Panc1 (cell line): ENCODE results near the gene ARL8A. TPM values are rescaled to one million over a fixed set of nuclear protein-coding genes. Genes with fewer than 3 reads are reported as not detected.

Source experiments
- ATAC-seq: fragments of 200-7000 bp; cut with Tn5 transposase; 2 replicates; pipeline ENCODE4 v1.9.1; 2020; ENCODE audit warnings: mild to moderate bottlenecking, moderate library complexity
- BruUV-seq: library from RNA; stranded (reverse); fragments of 400-500 nt; replicated peaks from 2 replicates; lab custom pipeline; 2021; lab: Mats Ljungman, UMichigan
- CTCF ChIA-PET: fragments of 300-600 bp; sonication (Branson Sonifier 250); formaldehyde crosslinking; loops from one replicate; lab custom pipeline; 2022; ENCODE audit warnings: antibody characterized with exemption; lab: Charles Lee
- POLR2A ChIA-PET: fragments of 300-600 bp; sonication (Branson Sonifier 250); formaldehyde crosslinking; loops from one replicate; lab custom pipeline; 2022; ENCODE audit warnings: antibody characterized with exemption; lab: Charles Lee
- DNase-seq: peaks from one replicate; pipeline ENCODE4 v3.0.0-alpha.2; 2010; ENCODE audit warnings: low read depth, low spot score
- H3K27ac ChIP-seq: 2 replicates; pipeline ENCODE4 v1.5.1; 2011; ENCODE audit warnings: mild to moderate bottlenecking, low read length, inconsistent platforms
- H3K27me3 ChIP-seq: fragments of 200-500 bp; sonication (Bioruptor generic); 2 replicates; pipeline ENCODE4 v1.6.0; 2014; ENCODE audit warnings: low read length, inconsistent platforms; ENCODE audit not compliant: control insufficient read depth, insufficient read depth
- H3K36me3 ChIP-seq: fragments of 200-500 bp; sonication (Bioruptor generic); 2 replicates; pipeline ENCODE4 v1.5.1; 2014; ENCODE audit warnings: inconsistent platforms, mild to moderate bottlenecking, low read length, moderate library complexity; ENCODE audit not compliant: control insufficient read depth, insufficient read depth
- H3K4me1 ChIP-seq: 2 replicates; pipeline ENCODE4 v1.5.1; 2011; ENCODE audit warnings: inconsistent platforms, mild to moderate bottlenecking, low read length, moderate library complexity; ENCODE audit not compliant: control insufficient read depth, insufficient read depth
- H3K4me3 ChIP-seq, 2 experiments: 2 replicates each; pipeline ENCODE4 v1.5.1; 2011 to 2012; ENCODE audit warnings: low read depth in 2 of 2, low read length in 2 of 2, mild to moderate bottlenecking in 2 of 2, inconsistent platforms in 1 of 2, moderate library complexity in 1 of 2
- H3K9me3 ChIP-seq: fragments of 200-500 bp; sonication (Bioruptor generic); 2 replicates; pipeline ENCODE4 v1.5.1; 2014; ENCODE audit warnings: low read depth, mild to moderate bottlenecking, inconsistent platforms, low read length, moderate library complexity; ENCODE audit not compliant: control insufficient read depth, insufficient read depth
- POLR2AphosphoS5 ChIP-seq: IDR thresholded peaks from 2 replicates; pipeline ENCODE4 v1.6.1; 2012; ENCODE audit warnings: mild to moderate bottlenecking, low read depth, low read length, moderate library complexity
- SIN3A ChIP-seq: IDR thresholded peaks from 2 replicates; pipeline ENCODE4 v1.6.1; 2012; ENCODE audit warnings: low read depth, mild to moderate bottlenecking, low read length, moderate library complexity, borderline replicate concordance; ENCODE audit not compliant: insufficient read depth
- TCF7L2 ChIP-seq: IDR thresholded peaks from 2 replicates; pipeline ENCODE4 v1.6.1; 2011; ENCODE audit warnings: mild to moderate bottlenecking, low read depth, low read length, inconsistent platforms
- in situ Hi-C: cut with HindIII; loops from 2 replicates; pipeline ENCODE4 v1.10.0; 2016; ENCODE audit warnings: low sequenced_read_pairs, low pct_unique_long_range_greater_than_20kb
- intact Hi-C: fragments of 100-400 bp; cut with micrococcal nuclease; formaldehyde crosslinking; loops from one replicate; pipeline ENCODE4 v1.10.0; 2022; ENCODE audit not compliant: unreplicated experiment
- total RNA-seq: library from RNA; stranded (reverse); gene quantifications from one replicate; pipeline ENCODE4 v1.2.1, GENCODE V29; 2021; ENCODE audit not compliant: unreplicated experiment
- TF ChIP-seq, protein P1 (sequence below): fragments of 450-650 bp; IDR thresholded peaks from 2 replicates; pipeline ENCODE4 v1.5.1; 2017; ENCODE audit warnings: mild to moderate bottlenecking
- TF ChIP-seq, protein P2 (sequence below), 2 experiments: IDR thresholded peaks; 2 replicates each; pipeline ENCODE4 v1.6.1; 2011 to 2012; ENCODE audit warnings: low read depth in 2 of 2, control low read depth in 1 of 2, low read length in 1 of 2, mild to moderate bottlenecking in 1 of 2, moderate library complexity in 1 of 2; ENCODE audit not compliant: insufficient read depth in 1 of 2

The ARL8A gene
- total RNA-seq, 1 experiment from 2014 or later, result 62.6 TPM

DNA sequence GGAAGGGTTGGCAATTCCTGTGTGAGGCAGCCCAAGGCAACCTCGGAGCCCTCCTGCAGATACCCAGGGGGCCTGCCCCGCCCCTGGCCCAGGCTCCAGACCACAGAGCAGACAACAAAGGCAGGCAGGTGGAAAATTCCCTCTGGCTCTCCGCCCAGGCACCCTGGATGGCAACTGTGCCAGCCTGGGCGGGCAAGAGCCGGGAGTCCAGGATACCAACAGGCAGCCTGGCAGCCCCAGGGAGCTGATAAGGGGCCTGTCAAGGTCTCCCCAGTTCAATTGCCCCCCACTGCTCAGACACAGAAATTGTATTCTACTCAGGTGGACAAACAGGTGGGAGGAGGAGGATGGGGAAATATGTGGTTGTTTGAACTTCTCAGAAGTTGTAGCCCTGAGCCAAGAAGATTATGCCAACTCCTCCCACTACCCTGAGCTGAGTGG, 37.2 kb downstream of the ARL8A start:
- ChIA-PET POLR2A (interaction anchor here (1.2 kb wide), 1 partner anchor 97 kb away, joined by 5 read pairs; the partner anchor contains the start of gene ELF3), CTCF (no interaction called here)

DNA sequence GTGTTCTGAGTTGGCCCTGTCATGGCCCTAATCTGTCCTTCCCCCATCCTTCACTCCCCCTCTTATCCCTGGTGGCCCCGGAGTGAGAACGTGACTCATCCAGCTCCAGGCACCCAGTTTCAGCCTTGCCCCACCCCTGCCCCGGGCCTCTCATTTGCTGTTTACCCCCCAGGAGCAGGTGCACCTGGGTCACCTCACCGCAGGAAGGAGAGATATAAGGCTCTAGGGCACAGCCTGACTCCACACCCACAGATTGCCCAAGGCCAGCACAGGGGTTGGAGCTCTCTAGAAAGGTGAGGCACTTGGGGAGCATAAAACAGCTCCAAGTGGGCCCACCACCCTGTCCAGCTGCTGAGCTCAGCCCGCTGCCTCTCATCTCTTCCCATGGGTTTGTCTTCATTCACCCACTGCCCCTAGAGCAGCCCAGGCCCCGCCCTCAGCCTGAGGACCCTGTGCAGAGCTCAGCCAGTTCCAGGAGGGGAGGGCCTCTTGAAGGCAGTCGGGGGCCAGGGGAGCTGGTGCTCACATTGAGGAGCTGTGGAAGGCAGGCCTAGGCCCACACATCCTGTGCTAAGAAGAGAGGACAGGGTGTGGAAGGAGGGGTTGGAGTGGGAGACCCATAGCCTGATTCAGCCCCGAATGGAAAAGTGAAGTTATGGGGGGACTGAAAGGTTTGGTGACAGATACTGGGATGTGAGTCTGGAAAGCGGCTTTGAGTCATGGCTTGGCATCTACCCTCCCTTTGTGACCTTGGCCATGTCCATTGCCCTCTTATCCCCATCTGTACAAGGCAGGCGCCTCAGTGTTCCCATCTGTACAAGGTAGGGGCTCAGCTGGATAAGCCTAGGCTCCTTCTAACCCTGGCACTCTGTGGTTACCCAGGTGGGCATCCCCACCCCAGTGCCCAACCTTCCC, 37.9 kb downstream of the ARL8A start:
- H3K4me3 ChIP-seq, result no peak overlapping the region
- TF ChIP-seq POLR2AphosphoS5 (no peak), SIN3A (no peak), TCF7L2 (no peak)
- TF ChIP-seq, protein P1, sequence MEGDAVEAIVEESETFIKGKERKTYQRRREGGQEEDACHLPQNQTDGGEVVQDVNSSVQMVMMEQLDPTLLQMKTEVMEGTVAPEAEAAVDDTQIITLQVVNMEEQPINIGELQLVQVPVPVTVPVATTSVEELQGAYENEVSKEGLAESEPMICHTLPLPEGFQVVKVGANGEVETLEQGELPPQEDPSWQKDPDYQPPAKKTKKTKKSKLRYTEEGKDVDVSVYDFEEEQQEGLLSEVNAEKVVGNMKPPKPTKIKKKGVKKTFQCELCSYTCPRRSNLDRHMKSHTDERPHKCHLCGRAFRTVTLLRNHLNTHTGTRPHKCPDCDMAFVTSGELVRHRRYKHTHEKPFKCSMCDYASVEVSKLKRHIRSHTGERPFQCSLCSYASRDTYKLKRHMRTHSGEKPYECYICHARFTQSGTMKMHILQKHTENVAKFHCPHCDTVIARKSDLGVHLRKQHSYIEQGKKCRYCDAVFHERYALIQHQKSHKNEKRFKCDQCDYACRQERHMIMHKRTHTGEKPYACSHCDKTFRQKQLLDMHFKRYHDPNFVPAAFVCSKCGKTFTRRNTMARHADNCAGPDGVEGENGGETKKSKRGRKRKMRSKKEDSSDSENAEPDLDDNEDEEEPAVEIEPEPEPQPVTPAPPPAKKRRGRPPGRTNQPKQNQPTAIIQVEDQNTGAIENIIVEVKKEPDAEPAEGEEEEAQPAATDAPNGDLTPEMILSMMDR, result no peak
- TF ChIP-seq, protein P2, sequence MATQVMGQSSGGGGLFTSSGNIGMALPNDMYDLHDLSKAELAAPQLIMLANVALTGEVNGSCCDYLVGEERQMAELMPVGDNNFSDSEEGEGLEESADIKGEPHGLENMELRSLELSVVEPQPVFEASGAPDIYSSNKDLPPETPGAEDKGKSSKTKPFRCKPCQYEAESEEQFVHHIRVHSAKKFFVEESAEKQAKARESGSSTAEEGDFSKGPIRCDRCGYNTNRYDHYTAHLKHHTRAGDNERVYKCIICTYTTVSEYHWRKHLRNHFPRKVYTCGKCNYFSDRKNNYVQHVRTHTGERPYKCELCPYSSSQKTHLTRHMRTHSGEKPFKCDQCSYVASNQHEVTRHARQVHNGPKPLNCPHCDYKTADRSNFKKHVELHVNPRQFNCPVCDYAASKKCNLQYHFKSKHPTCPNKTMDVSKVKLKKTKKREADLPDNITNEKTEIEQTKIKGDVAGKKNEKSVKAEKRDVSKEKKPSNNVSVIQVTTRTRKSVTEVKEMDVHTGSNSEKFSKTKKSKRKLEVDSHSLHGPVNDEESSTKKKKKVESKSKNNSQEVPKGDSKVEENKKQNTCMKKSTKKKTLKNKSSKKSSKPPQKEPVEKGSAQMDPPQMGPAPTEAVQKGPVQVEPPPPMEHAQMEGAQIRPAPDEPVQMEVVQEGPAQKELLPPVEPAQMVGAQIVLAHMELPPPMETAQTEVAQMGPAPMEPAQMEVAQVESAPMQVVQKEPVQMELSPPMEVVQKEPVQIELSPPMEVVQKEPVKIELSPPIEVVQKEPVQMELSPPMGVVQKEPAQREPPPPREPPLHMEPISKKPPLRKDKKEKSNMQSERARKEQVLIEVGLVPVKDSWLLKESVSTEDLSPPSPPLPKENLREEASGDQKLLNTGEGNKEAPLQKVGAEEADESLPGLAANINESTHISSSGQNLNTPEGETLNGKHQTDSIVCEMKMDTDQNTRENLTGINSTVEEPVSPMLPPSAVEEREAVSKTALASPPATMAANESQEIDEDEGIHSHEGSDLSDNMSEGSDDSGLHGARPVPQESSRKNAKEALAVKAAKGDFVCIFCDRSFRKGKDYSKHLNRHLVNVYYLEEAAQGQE (IDR thresholded peaks at IDR 0.05; ENCODE audit: insufficient read depth in 1 of 2, low read depth in 2 of 2, low read length in 1 of 2), result no peak
- intact Hi-C loops (no loop called here), in situ Hi-C loops (no loop called here)
- ChIA-PET POLR2A (interaction anchor here (0.5 to 1.2 kb wide), 4 partner anchors 27 to 122 kb away, joined by 3 to 5 read pairs (median 4); partner anchors contain the start of gene ELF3), CTCF (interaction anchor here (0.8 kb wide), 1 partner anchor 12 kb away, joined by 3 read pairs; no protein-coding TSS in a partner anchor)
- no peaks in the 10 kb centered on the region for H3K27me3 ChIP-seq
- DNase-seq (no peak), ATAC-seq (peak; percentile 27; the same call in 1 of the 2 replicates)
- H3K36me3 ChIP-seq, result no peaks in the 10 kb centered on the region
- H3K9me3 ChIP-seq, result no peaks in the 10 kb centered on the region
- H3K4me1 ChIP-seq, result peaks cover 43% of the 10 kb centered on the region
- no TSS peak for BruUV-seq
- peak overlapping the region; percentile 80 for H3K27ac ChIP-seq

More for the DNA sequence above, 37.2 kb downstream of the ARL8A start:
- DNase-seq, result no peak
- Histone ChIP-seq H3K9me3 (no peaks in the 10 kb centered on the region), H3K36me3 (no peaks in the 10 kb centered on the region), H3K4me3 (no peak overlapping the region), H3K27me3 (no peaks in the 10 kb centered on the region), H3K27ac (peak overlapping the region; percentile 80), H3K4me1 (peaks cover 43% of the 10 kb centered on the region)
- in situ Hi-C loops, result no loop called here
- peak; percentile 52 for ATAC-seq
- no TSS peak for BruUV-seq
- intact Hi-C loops, result no loop called here
- TF ChIP-seq, protein P1, result no peak
- peak; percentile 78 for TF ChIP-seq TCF7L2
